ENCODE measurements around the gene DSCAML1. TPM values are rescaled to one million over a fixed set of nuclear protein-coding genes. Genes with fewer than 3 reads are reported as not detected.

DSCAML1 gene
- total and polyA plus RNA-seq, 2 experiments from 2014 or later, result not detected

- in situ Hi-C loops (cut with MboI), result no loop called here
- Histone ChIP-seq H3K36me3 (ENCODE audit: low read depth) (peaks cover 37% of the 10 kb centered on the region; the same call in 1 of the 2 replicates), H3K9ac (no peak overlapping the region), H3K27ac (no peak overlapping the region), H3K9me3 (ENCODE audit: low read depth) (no peaks in the 10 kb centered on the region), H3K4me3 (no peak overlapping the region), H4K20me1 (ENCODE audit: insufficient read depth) (no peaks in the 10 kb centered on the region; the same call in 1 of the 2 replicates), H3K79me2 (ENCODE audit: insufficient read depth) (peaks cover 4% of the 10 kb centered on the region; the same call in 1 of the 2 replicates), H2AFZ (no peak overlapping the region), H3F3A (ENCODE audit: insufficient read depth) (no peaks in the 10 kb centered on the region), H3K4me2 (ENCODE audit: unreplicated experiment) (no peak overlapping the region), H3K9me2 (ENCODE audit: insufficient read depth) (no peaks in the 10 kb centered on the region), H3K27me3 (replicated peaks; ENCODE audit: insufficient read depth) (no peaks in the 10 kb centered on the region), H3K4me1 (ENCODE audit: insufficient read depth) (no peaks in the 10 kb centered on the region)
- DNase-seq, result no peak
- 92 to 93% methylated on average over 4 of the region's 4 CpGs for WGBS, 2 experiments (ENCODE audit: low coverage in 1 of 2, low lambda C conversion rate in 2 of 2, missing lambda C conversion rate in 2 of 2)
- no peak for TF ChIP-seq EZH2phosphoT487 (IDR thresholded peaks at IDR 0.05; ENCODE audit: insufficient read depth, low read depth)
- TF ChIP-seq EZH2 (IDR thresholded peaks at IDR 0.05; ENCODE audit: insufficient read depth, poor library complexity, severe bottlenecking), result no peak
These were observed 401.5 kb downstream of the DSCAML1 start for GRCh38 chr11:117395476-117395875.

GRCh38 chr11:117394221-117394925 lies 402.6 kb downstream of the DSCAML1 start:
- Histone ChIP-seq H3K4me1 (ENCODE audit: insufficient read depth) (peaks cover 6% of the 10 kb centered on the region), H3K9ac (no peak overlapping the region), H2AFZ (no peak overlapping the region), H3F3A (ENCODE audit: insufficient read depth) (peaks cover 6% of the 10 kb centered on the region; the same call in 1 of the 2 replicates), H3K27me3 (replicated peaks; ENCODE audit: insufficient read depth) (no peaks in the 10 kb centered on the region), H3K9me3 (ENCODE audit: low read depth) (no peaks in the 10 kb centered on the region), H3K4me3 (no peak overlapping the region), H3K36me3 (ENCODE audit: low read depth) (peaks cover 37% of the 10 kb centered on the region; the same call in 1 of the 2 replicates), H3K4me2 (ENCODE audit: unreplicated experiment) (no peak overlapping the region), H3K27ac (no peak overlapping the region), H3K79me2 (ENCODE audit: insufficient read depth) (no peaks in the 10 kb centered on the region), H3K9me2 (ENCODE audit: insufficient read depth) (no peaks in the 10 kb centered on the region), H4K20me1 (ENCODE audit: insufficient read depth) (no peaks in the 10 kb centered on the region)
- no peak for DNase-seq
- TF ChIP-seq EZH2 (IDR thresholded peaks at IDR 0.05; ENCODE audit: insufficient read depth, poor library complexity, severe bottlenecking) (no peak), EZH2phosphoT487 (IDR thresholded peaks at IDR 0.05; ENCODE audit: insufficient read depth, low read depth) (no peak)
- WGBS, 2 experiments (ENCODE audit: low coverage in 1 of 2, low lambda C conversion rate in 2 of 2, missing lambda C conversion rate in 2 of 2), result 97 to 98% methylated on average over 14 of the region's 14 CpGs
- in situ Hi-C loops (cut with MboI), result no loop called here

GRCh38 chr11:117392979-117393378 lies 404.0 kb downstream of the DSCAML1 start:
- Histone ChIP-seq H4K20me1 (ENCODE audit: insufficient read depth) (no peaks in the 10 kb centered on the region), H3K4me3 (no peak overlapping the region), H3K79me2 (ENCODE audit: insufficient read depth) (no peaks in the 10 kb centered on the region), H3K27ac (no peak overlapping the region), H3K4me1 (ENCODE audit: insufficient read depth) (peaks cover 20% of the 10 kb centered on the region), H3K4me2 (ENCODE audit: unreplicated experiment) (no peak overlapping the region), H3K9ac (no peak overlapping the region), H3K36me3 (ENCODE audit: low read depth) (peaks cover 29% of the 10 kb centered on the region; the same call in 1 of the 2 replicates), H2AFZ (no peak overlapping the region), H3K27me3 (replicated peaks; ENCODE audit: insufficient read depth) (no peaks in the 10 kb centered on the region), H3K9me3 (ENCODE audit: low read depth) (no peaks in the 10 kb centered on the region), H3F3A (ENCODE audit: insufficient read depth) (peaks cover 20% of the 10 kb centered on the region), H3K9me2 (ENCODE audit: insufficient read depth) (no peaks in the 10 kb centered on the region)
- no peak for DNase-seq
- no peak for TF ChIP-seq EZH2 (IDR thresholded peaks at IDR 0.05; ENCODE audit: insufficient read depth, poor library complexity, severe bottlenecking)
- TF ChIP-seq EZH2phosphoT487 (IDR thresholded peaks at IDR 0.05; ENCODE audit: insufficient read depth, low read depth), result no peak
- in situ Hi-C loops (cut with MboI), result no loop called here
- 93 to 96% methylated on average over 8 of the region's 8 CpGs for WGBS, 2 experiments (ENCODE audit: low coverage in 1 of 2, low lambda C conversion rate in 2 of 2, missing lambda C conversion rate in 2 of 2)

GRCh38 chr11:117392001-117392690 lies 404.9 kb downstream of the DSCAML1 start:
- Histone ChIP-seq H3K27me3 (replicated peaks; ENCODE audit: insufficient read depth) (no peaks in the 10 kb centered on the region), H3F3A (ENCODE audit: insufficient read depth) (peaks cover 28% of the 10 kb centered on the region), H3K9me2 (ENCODE audit: insufficient read depth) (no peaks in the 10 kb centered on the region), H3K9ac (no peak overlapping the region), H3K36me3 (ENCODE audit: low read depth) (peaks cover 22% of the 10 kb centered on the region; the same call in 1 of the 2 replicates), H3K9me3 (ENCODE audit: low read depth) (no peaks in the 10 kb centered on the region), H4K20me1 (ENCODE audit: insufficient read depth) (no peaks in the 10 kb centered on the region), H3K79me2 (ENCODE audit: insufficient read depth) (no peaks in the 10 kb centered on the region), H3K4me3 (no peak overlapping the region), H3K4me1 (ENCODE audit: insufficient read depth) (peaks cover 24% of the 10 kb centered on the region), H2AFZ (no peak overlapping the region), H3K27ac (no peak overlapping the region), H3K4me2 (ENCODE audit: unreplicated experiment) (no peak overlapping the region)
- WGBS, 2 experiments (ENCODE audit: low coverage in 1 of 2, low lambda C conversion rate in 2 of 2, missing lambda C conversion rate in 2 of 2), result 91 to 93% methylated on average over 12 of the region's 12 CpGs
- TF ChIP-seq EZH2 (IDR thresholded peaks at IDR 0.05; ENCODE audit: insufficient read depth, poor library complexity, severe bottlenecking), result no peak
- no peak for TF ChIP-seq EZH2phosphoT487 (IDR thresholded peaks at IDR 0.05; ENCODE audit: insufficient read depth, low read depth)
- in situ Hi-C loops (cut with MboI), result no loop called here
- no peak for DNase-seq
